HG02571 (cell line): ENCODE measurements around the gene CDH4.

Experiments used
- ATAC-seq: cut with Tn5 transposase; IDR thresholded peaks from one replicate; pipeline ENCODE4 v1.9.1; 2021; ENCODE audit warnings: mild to moderate bottlenecking, moderate library complexity; ENCODE audit not compliant: unreplicated experiment

CDH4 gene

DNA sequence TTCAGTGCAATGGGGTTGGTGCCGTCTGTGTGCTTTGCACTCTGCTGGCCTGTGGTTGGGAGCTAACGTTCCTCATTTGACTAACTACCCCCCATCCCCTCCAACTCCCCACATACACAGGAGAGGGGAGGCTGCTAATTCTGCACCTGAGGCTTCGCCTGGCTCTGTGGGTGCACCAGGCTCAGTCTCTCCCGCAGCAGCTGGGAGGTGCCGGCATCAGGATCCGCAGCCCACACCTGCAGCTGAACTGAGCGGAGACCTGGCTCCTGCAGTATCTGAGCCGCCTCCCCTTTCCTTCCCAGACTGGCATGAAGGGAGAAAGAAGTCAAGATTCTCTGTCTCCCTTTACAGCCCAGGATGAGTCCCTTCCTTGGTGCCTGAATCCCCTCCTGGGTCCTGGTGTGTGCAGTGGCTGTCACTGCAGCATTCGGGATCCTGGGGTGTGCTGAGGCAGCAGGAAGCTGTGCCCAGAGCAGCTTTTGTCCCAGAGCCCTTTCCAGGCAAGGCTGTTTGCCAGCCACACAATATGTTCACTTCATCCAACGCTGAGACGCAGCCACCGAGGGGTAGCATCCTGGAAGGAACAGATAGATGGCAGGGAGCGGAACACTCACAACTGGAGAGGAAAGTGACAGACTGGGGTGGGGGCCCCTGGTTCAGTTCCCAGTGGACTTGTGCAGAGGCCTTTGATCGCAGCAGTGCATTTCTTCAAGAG lies 70.2 kb downstream of the CDH4 start:
- ATAC-seq, result no peak

DNA sequence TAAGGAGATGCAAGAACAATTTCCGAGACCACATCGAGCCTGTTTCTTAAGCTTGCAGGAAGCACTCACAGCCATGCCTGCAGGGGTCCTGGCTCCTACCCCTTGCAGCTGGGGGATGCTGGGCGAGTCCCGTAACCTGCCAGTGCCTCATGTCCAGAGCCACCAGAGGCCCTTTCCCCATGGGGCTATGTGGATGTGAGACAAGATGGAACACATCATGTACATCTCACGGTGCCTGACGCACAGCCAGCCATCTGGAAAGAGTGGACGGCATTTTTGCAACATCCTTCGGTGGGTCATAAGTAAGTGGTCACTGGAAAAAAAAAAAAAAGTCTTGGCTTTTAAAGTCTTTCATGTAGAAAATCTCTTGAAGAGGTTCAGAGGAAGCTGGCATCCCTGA lies 72.8 kb downstream of the CDH4 start:
- ATAC-seq, result no peak

DNA sequence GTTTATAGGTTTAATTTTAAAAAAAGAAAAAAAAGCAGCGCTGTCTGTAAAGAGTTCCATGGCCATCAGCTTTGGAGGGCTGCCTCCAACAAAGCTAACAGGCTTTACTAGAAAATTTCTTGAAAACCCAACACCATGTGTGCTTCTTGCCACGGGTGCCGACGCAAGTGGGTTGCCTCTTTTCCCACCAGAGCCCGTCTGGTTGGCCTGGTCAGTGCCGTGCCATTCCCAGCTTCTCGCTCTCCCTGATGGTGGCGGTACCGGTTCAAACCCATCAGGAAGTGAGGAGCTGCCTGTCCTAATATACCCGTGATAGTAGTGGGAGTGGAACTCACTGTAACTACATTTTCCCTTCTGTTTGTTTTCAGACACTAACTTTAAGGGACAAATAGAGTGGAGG lies 73.7 kb downstream of the CDH4 start:
- no peak for ATAC-seq

DNA sequence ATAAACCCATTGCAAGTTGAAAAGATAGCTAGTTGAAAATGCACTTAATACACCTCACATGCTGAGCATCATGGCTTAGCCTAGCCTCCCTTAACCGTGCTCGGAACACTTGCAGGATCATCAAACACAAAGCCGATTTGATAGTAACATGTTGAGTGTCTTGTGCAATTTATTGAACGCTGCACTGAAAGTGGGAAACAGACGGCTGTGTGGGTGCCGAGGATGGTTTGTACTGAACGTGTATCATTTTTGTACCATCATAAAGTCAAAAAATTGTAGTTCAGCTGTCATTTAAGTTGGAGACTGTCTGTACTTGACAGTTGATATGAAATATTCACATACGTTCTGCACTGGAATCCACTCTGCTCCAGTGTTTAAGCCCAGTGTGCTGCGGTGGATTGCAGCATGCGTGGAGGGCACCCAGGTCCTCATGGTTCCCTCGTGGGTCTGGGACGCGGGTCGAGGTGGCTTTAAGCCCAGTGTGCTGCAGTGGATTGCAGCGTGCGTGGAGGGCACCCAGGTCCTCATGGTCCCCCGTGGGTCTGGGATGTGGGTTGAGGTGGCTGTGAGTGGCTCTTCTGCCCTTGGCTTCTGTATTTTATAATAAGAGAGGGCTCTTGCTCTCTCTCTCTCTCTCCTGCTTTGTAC lies 77.0 kb downstream of the CDH4 start:
- no peak for ATAC-seq

DNA sequence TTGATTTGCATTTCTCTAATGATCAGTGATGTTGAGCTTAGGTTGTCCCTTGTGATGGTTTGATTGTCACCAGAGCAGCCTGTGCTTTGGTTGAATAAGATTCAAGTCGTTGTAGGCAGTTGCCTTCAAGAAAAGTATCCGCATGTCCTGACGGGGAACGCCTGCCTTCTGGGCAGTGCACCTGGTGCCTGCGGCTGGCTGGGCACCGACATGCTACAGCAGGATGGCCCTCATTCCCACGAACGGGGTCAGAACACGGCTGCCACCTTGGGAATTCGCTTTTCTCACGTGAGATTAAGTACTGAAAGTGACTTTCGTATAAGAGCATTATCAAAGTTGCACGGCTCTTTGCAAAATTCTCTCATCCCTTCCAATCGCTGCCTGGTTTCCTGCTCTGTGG lies 78.4 kb downstream of the CDH4 start:
- no peak for ATAC-seq

DNA sequence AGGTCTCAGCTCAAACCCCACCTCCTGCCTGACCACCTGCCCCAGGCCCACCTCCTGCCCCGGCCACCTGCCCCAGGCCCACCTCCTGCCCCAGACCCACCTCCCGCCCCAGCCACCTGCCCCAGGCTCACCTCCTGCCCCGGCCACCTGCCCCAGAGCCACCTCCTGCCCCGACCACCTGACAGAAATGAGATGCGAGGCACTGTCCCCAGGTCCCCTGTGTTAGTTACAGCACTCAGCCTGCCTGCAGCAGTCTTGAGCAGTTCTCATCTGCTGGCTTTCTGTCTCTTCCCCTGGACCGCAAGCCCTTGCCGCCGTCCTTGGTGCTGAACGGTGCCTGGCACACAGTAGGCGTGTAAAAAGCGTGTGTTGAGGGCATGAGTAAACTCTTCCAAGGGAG lies 79.5 kb downstream of the CDH4 start:
- no peak for ATAC-seq

DNA sequence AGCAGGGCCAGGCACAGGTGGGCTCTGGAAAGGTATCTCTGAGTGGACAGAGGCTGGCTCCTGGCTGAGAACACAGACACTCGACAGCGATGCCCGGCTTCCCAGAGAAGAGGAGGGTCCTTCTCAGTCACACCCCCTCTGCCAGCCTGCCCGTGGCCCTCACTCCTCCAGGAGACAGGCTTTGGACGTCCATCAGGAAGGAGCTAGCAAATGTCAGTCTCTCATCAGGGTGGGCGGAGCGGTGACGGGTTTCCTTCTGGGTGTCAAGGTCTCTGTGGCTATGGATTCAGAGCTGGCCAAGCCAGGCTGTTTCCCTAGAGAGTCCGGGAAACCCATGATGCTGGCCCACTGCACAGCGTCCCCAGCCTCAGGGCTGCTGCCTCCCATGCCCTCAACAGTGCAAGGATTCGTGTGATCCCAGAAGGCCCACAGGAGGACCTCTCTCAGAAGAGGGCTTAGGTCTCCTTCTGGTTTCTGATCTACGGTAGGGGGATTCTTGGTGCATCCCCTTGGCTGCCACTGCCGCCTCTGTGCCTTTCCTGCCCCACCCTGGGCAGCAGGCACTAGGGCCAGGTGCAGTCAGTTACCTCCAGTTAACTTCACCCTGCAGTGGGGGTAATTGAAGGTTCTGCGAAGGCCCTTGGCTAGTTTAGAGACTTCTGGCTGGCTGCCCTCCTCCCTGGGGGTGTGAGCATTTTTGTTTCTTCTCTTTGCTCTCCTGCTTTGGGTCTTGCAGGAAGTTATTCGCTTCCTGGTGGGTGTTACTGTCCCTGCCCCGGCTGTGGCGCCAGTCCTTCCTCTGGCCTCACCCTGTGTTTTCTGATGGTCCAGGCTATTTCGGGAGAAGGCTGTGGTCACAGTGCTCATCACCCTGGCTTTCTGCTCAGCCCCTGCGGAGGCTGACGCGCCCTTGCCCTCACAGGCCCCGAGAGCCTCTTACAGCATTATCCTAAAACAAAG lies 80.2 kb downstream of the CDH4 start:
- ATAC-seq, result no peak

DNA sequence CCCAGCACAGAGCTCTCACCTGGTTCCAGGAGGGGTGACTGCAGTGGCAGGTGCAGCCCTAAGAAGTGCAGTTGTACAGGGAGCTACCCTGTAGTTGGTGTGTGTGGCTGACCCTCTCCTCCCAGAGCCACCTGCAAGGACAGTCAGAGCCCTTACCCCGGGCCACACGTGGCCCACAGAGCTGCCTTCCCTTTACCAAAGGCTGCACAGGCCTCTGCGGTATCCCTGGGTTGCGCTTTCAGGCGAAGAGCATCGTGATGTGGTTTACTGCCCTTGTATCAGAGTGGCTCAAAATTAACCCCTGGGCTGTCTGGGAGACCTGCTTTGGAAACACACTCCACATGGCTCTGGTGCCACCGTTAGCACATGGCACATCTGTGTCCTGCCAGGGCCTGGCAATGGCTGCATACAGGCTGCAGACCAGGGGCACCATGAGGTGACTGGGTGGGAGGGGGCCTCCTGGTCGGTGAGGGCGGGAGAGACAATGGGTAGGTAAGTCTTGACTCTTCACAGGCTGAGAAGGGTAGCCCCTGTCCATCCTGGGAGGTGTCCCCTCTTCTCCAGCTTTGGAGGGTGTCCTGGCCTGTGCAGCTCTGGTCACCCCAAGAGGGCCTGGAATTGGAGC lies 81.5 kb downstream of the CDH4 start:
- ATAC-seq, result no peak

DNA sequence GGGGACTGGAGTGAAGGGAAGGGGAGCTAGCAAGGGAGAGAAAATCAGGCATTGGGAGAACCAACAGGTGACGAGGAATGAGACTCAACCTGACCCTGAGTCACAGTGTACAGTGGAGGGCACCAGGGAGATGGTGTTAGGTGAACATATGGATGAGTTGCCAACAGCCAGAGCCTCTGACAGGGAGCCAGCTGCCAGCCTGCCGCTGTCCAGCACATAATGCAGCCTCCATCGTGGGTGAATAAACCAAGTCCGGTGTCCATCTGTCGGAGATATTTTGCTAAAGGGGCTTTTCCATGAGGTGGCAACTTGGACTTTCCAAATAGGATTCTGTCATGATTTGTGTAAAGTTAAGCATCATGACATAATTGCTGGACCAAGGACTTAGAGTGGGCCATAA lies 88.1 kb downstream of the CDH4 start:
- ATAC-seq, result no peak

DNA sequence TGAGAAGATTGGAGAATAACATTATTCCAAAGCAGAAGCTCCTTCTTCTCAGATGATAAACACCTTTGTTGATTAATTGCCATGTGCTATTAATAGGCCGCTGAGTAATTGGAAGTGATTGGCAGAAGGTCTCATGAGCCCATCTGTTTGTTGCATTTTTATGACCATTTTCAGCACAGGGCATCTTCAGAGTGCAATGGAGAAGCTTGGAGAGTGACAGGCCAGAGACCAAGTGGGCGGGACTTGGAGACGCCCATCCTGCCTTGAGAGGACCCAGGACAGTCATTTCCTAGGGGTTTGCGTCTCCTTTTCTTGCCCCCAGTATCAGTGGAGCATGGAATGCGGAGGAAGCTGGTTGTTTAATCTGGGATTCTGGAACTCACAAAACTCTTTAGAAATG lies 89.5 kb downstream of the CDH4 start:
- no peak for ATAC-seq

DNA sequence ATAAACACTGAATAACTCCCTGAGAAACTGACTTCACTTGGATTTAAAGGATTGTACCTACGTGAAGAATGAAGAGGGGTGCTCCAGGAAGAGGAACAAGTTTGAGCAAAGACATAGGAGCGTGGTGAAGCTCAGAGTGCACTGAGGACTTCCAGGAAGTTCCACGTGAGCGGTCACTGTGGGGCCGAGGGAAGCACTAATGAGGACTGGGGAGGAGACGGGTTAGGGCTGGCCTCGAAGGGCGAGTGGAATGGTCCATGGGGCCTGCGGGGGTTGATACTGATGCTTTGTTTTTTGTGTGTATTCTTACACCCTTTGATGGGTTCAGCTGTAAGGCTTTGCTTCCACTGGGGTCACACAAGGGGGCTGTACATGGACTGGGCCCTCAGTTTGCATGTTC lies 91.9 kb downstream of the CDH4 start:
- ATAC-seq, result no peak

DNA sequence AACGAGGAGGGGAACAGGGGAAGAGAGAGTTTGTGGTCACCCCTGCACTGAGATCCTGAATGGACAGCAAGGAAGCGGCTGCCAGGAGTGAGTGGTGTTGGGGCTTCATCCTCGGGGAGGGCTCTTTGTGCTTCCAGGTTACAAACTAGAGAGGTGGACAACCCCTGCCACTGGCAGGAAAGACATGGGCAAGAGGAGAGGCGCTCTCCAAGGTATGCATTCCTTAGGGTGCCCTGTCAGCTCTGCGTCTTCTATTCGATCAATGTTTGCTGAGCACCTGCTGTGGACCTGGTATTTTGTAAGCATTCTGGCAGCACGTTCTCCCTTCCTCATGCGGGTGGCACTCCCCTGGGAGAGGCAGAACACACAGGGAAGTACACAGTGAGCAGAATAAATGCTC lies 93.6 kb downstream of the CDH4 start:
- ATAC-seq, result no peak

DNA sequence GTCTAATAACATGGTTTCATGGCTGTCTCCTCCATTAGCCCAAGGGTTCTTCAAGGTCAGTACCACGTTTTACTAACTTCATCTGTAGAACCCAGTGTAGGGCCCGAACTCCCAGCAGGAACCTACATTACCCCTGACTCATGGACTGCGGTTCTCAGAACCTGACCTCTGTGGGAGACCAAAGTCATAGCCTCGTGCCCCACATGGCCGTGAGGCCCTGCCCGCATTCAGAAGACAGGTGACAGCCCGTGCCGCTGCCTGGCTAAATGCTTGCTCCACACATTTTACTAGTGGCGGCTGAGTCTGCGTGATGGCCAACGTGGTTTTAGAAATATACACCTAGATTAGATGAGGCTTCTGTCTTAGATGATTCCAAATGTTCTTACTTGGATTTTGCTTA lies 94.9 kb downstream of the CDH4 start:
- no peak for ATAC-seq

DNA sequence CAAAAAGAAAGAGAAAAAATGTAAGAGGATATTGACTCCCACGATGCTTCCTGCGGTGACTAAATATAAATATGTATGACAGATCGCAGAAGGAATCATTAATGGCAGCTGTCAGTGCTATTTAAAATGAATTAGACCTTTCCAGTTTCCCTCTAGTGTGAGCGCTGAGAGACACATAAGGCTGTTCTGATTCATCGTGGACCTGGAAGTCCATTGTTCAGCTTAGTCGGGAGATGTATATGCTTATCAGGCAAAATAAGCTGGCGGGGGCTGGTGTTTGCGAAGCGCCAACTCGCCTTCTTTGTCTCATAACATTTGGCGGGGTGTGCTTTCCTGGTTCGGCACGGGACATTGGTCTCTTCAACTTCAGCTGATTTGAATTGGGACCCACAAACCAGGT lies 95.4 kb downstream of the CDH4 start:
- no peak for ATAC-seq

DNA sequence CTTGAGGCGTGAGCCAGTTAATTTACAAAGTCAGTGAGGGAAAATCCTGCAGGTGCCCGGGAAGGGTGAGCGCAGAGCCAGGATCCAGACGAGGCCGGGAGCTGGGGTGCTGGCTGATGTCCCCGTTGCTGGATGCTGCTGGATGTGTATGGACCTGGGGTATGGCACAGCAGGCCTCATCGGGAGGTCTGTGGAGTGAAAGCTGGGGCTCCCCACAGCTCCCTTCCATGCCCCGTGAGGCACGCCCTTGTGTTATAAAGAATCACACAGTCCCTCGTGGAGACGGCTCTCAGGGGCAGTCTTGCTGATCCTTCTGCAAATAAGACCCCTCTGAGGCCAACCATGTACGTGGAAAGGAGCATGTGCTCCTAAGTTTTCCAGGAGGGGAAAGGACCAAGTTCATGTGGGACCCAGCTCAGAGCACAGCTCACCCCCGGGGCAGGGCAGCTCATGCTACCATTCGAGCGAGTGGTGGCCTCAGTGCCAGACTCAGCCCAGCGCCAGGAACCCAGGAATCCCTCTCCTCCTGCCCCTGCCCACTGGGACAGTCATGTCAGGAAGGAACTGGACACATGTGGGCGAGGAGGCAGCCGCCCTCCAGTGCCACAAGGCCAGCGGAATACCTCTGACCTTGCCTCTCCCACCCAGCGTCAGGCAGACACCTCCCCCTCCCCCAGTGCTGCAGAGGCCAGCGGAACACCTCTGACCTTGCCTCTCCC lies 97.5 kb downstream of the CDH4 start:
- ATAC-seq, result no peak

DNA sequence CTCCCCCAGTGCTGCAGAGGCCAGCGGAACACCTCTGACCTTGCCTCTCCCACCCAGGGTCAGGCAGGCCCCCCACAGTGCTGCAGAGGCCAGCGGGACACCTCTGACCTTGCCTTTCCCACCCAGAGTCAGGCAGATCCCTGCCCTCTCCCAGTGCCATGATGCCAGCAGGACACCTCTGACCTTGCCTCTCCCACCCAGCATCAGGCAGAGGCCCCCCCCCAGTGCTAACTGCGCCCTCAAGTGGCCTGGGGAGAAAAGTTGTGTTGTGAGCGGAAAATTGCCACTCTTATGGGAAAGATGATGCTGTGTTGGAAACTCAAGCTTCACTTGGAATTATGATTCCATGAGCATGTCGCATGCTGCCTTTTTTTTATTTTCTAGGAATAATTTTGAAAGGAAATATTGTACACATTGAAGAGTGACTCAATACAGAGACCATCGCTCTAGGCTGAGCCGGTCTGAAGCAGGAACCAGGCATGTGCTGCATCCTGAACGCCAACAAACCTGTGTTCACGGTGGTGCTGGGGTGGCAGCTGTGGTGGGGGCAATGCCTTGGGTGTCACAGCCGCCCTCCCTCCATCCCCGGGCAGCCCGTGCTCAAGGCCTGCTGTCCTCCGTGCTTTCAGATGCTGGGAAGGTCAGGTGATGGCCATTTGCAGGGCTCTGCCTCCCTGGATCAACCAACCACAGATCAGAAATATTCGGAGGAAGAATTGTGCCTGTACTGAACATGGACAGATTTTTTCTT lies 98.6 kb downstream of the CDH4 start:
- ATAC-seq, result no peak

DNA sequence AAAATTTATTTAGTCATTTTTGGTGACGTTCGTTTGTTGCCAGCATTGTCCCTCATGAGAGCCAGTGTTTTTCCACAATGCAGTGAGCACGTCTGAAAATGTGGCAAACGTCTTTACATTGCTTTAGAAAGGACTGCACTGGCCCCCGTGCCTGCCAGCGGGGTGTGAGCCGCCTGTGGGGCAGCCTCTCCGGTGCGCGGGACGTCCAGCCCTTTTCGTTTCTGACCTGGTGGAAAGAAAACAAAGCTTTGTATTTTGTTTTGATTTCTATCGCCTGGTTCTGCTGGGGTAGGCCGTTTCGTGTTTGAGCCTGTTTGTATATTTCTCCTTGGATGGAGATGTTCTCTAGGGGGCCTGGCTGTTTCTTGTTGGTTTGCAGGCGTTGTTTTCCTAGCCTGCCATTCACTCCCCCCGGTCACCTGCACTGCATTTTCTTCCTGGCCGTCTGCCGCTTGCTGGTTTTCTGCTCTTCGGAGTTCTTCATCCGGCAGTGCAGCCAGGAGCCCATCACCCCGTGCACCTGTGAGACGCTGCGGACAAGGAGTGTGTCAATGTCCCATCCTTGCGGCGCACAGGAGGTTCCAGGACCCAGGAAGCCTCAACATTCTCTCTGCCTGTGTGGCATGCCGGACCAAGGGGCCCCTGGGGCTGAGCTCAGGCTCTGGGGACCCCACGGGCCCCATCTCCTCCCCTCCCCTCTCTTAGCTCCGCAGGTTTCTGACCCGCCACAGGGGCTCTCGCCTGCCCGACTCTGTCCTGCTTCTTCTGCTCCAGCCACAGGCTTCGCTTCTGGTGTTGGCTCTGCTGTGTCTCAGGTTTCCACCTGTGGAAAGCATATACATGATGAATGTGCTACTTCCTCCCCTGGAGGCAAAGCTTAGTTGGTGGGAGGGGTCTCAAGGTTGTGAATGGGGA lies 100.5 kb downstream of the CDH4 start:
- ATAC-seq, result no peak

DNA sequence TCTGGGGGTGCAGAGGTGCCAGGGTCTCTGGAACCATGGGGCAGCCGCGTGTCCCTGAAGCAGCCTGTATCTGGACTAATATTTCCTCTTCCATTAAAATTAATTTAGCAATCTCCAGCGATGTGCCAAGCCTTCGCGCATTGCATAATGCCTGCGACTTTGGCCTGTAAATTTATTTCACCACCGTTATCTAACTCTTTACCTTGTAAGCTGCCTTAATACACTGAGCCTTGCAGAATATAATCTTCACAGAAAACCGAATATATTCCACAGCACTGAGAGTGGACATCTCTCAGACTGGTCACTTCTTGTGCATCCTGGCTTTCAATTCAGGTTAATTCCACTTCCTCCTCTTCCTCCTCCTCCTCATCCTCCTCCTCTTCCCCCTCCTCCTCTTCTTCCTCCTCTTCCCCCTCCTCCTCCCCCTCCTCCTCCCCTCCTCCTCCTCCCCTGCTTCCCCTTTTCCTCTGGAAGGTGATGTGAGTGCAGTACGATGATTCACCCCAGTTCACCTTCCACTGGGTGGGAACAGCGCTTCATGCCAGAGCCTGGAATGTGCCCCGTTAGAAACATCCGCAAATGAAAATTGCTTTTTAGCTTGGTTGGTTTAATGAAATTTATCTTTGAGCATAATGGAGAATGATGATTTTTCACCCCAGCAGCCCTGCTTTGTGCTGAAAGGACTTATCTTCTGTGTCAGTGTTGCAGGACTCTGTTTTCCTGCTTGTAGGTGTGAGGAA lies 101.4 kb downstream of the CDH4 start:
- no peak for ATAC-seq
